ENCODE measurements around the gene FGD4.

Gene FGD4

DNA sequence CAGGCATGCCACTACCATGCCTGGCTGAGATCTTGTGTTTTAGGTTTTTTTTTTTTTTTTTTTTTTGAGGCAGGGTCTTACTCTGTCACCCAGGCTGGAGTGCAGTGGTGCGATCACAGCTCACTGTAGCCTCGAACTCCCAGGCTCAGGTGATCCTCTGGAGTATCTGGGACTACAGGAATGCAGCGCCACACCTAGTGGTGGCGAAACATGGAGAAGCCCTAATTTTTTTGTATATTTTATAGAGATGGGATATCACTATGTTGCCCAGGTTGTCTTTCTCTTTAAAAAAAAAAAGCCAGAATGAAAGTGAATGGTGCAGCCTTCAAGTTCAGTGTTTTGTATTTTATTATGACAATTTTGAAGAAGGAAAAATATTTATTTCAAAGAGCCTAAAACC, 44.1 kb downstream of the FGD4 start:
- Histone ChIP-seq H3K4me2 (ENCODE audit: low read length) (no peak overlapping the region), H3K4me3 (ENCODE audit: low read depth, low read length) (no peak overlapping the region), H3K4me1 (peaks cover 6% of the 10 kb centered on the region), H3K9me3 (ENCODE audit: control insufficient read depth, low read length) (no peaks in the 10 kb centered on the region), H3K9ac (no peak overlapping the region), H3K79me2 (peaks cover 18% of the 10 kb centered on the region), H3K36me3 (ENCODE audit: control insufficient read depth, insufficient read depth, low read length) (no peaks in the 10 kb centered on the region), H2AFZ (no peak overlapping the region), H3K27ac (no peak overlapping the region), H3K27me3 (ENCODE audit: control insufficient read depth, insufficient read depth, low read length) (no peaks in the 10 kb centered on the region)
- TF ChIP-seq, protein P1, sequence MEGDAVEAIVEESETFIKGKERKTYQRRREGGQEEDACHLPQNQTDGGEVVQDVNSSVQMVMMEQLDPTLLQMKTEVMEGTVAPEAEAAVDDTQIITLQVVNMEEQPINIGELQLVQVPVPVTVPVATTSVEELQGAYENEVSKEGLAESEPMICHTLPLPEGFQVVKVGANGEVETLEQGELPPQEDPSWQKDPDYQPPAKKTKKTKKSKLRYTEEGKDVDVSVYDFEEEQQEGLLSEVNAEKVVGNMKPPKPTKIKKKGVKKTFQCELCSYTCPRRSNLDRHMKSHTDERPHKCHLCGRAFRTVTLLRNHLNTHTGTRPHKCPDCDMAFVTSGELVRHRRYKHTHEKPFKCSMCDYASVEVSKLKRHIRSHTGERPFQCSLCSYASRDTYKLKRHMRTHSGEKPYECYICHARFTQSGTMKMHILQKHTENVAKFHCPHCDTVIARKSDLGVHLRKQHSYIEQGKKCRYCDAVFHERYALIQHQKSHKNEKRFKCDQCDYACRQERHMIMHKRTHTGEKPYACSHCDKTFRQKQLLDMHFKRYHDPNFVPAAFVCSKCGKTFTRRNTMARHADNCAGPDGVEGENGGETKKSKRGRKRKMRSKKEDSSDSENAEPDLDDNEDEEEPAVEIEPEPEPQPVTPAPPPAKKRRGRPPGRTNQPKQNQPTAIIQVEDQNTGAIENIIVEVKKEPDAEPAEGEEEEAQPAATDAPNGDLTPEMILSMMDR (IDR thresholded peaks at IDR 0.05) = no peak

DNA sequence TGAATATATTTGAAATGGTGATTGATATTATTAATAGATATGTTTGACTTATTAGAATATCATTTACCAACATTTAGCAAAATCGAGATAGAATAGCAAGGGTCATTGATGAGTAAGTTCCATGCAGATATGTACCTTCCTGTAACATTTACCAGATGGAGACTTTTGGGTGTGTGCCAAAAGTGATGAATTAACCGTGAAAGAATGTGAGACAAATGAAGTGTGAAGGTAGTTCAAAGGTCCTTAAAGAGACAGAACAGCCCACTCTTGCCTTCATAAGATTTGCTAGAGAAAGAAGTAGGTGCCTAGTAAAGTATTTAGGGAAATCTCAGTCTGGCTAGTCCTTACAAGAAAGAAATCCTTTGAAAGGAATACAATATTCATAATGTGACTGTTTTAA, 45.5 kb downstream of the FGD4 start:
- Histone ChIP-seq H3K27ac (no peak overlapping the region), H3K4me3 (ENCODE audit: low read depth, low read length) (peak overlapping the region; percentile 0), H3K36me3 (ENCODE audit: control insufficient read depth, insufficient read depth, low read length) (no peaks in the 10 kb centered on the region), H3K9ac (no peak overlapping the region), H3K79me2 (peaks cover 18% of the 10 kb centered on the region), H2AFZ (no peak overlapping the region), H3K9me3 (ENCODE audit: control insufficient read depth, low read length) (no peaks in the 10 kb centered on the region), H3K27me3 (ENCODE audit: control insufficient read depth, insufficient read depth, low read length) (no peaks in the 10 kb centered on the region), H3K4me2 (ENCODE audit: low read length) (no peak overlapping the region), H3K4me1 (peaks cover 6% of the 10 kb centered on the region)
- TF ChIP-seq, protein P1 (IDR thresholded peaks at IDR 0.05) = no peak

DNA sequence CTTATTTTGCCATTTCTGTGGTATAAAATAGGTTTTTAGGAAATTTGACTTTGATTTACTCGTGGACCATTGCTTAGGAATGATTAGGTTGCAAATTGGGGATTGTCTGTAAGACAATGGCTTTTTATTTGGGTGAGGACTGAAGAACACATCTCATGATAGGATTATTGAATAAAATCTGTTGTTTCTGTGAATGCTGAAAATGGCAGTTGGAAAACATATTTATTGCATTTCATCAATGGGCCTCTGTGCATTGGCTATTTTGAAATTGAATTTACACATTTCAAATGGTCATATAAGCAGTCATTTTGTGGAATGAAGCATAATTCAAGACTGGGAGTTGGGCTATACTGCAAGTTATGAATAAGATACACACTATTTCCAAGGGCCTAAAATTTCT, 46.0 kb downstream of the FGD4 start:
- no peak overlapping the region for H3K27ac ChIP-seq
- H3K27me3 ChIP-seq (ENCODE audit: control insufficient read depth, insufficient read depth, low read length) = no peaks in the 10 kb centered on the region
- no peak overlapping the region for H3K4me3 ChIP-seq (ENCODE audit: low read depth, low read length)
- H2AFZ ChIP-seq = no peak overlapping the region
- TF ChIP-seq, protein P1 (IDR thresholded peaks at IDR 0.05) = no peak
- H3K79me2 ChIP-seq = peaks cover 18% of the 10 kb centered on the region
- H3K36me3 ChIP-seq (ENCODE audit: control insufficient read depth, insufficient read depth, low read length) = no peaks in the 10 kb centered on the region
- no peak overlapping the region for H3K4me2 ChIP-seq (ENCODE audit: low read length)
- peaks cover 6% of the 10 kb centered on the region for H3K4me1 ChIP-seq
- no peak overlapping the region for H3K9ac ChIP-seq
- H3K9me3 ChIP-seq (ENCODE audit: control insufficient read depth, low read length) = no peaks in the 10 kb centered on the region

DNA sequence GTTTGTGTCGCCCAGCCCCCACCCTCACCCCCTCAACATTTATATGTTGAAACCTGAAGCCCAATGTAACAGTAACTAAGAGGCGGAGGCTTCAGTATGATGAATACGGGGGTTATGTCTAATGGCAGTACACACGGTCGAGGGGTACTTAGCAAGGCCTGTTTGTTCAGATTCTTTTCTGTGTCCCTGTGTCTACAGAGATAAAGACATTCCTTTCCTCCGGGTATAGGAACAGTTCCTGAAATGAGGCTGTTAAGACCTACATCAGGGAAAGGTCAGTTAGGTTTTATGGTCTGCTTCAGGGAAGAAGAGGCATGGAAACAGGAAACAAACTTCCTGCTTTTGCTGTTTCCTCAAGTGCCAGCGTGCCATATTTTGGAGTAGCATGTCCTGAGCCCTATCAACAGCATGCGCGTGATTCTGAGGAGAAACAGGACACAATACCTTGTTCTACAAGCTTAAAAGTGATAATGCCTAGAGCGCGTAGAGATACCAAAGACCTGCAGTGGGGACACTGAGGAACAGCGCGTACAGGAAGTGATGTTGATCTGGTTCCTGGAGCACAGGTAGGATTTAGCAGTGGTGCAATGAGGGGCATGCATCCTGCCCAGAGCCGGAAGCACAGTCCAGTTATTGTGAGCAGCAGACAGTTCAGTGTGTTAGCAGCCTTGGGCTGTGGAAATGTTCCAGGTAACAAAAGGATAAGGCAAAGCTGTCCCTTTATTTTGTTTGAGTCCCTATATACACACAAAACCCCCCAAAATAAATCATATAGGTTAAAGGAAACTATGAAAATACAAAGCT, 47.2 kb downstream of the FGD4 start:
- TF ChIP-seq, protein P1 (IDR thresholded peaks at IDR 0.05) = no peak
- no peak overlapping the region for H2AFZ ChIP-seq
- no peaks in the 10 kb centered on the region for H3K27me3 ChIP-seq (ENCODE audit: control insufficient read depth, insufficient read depth, low read length)
- no peaks in the 10 kb centered on the region for H3K36me3 ChIP-seq (ENCODE audit: control insufficient read depth, insufficient read depth, low read length)
- no peaks in the 10 kb centered on the region for H3K9me3 ChIP-seq (ENCODE audit: control insufficient read depth, low read length)
- H3K4me3 ChIP-seq (ENCODE audit: low read depth, low read length) = no peak overlapping the region
- no peak overlapping the region for H3K4me2 ChIP-seq (ENCODE audit: low read length)
- H3K9ac ChIP-seq = no peak overlapping the region
- no peak overlapping the region for H3K27ac ChIP-seq
- H3K4me1 ChIP-seq = peaks cover 6% of the 10 kb centered on the region
- peaks cover 18% of the 10 kb centered on the region for H3K79me2 ChIP-seq

DNA sequence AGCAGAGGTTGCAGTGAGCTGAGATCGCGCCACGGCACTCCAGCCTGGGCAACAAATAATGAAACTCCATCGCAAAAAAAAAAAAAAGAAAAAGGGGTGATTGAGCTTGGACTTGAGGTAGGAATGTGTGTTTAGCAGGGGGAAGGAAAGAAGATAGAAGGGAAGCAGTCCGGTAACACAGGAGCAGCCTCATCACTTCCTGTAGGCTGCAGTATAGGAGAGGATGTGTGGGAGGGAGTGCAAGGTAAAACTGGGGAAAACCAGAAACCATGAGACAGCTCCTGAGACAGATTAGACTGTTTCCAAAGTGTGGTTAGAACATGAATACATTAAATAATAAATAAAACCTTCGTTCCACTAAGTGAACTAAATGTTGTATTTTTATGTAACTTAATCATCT, 49.2 kb downstream of the FGD4 start:
- TF ChIP-seq, protein P1 (IDR thresholded peaks at IDR 0.05) = no peak
- Histone ChIP-seq H3K9me3 (ENCODE audit: control insufficient read depth, low read length) (no peaks in the 10 kb centered on the region), H2AFZ (no peak overlapping the region), H3K36me3 (ENCODE audit: control insufficient read depth, insufficient read depth, low read length) (no peaks in the 10 kb centered on the region), H3K4me2 (ENCODE audit: low read length) (no peak overlapping the region), H3K27ac (no peak overlapping the region), H3K79me2 (peaks cover 18% of the 10 kb centered on the region), H3K4me1 (peaks cover 6% of the 10 kb centered on the region), H3K27me3 (ENCODE audit: control insufficient read depth, insufficient read depth, low read length) (no peaks in the 10 kb centered on the region), H3K4me3 (ENCODE audit: low read depth, low read length) (no peak overlapping the region), H3K9ac (no peak overlapping the region)

Measured in parathyroid adenoma (tissue), 2 donors.